ENCODE measurements around the gene CST1. TPM values are rescaled to one million over a fixed set of nuclear protein-coding genes. Genes with fewer than 3 reads are reported as not detected.
A peak's percentile ranks its signal among the peaks of the same experiment; 100 is the strongest.

CST1 gene
- total RNA-seq, 1 donor from 2014 or later, result not detected

- Histone ChIP-seq H3F3A (ENCODE audit: low read depth) (no peaks in the 10 kb centered on the region), H3K27me3 (no peaks in the 10 kb centered on the region), H2AFZ (replicated peaks) (no peak overlapping the region), H3K4me2 (peak overlapping the region; percentile 36), H3K9ac (no peak overlapping the region), H3K9me3 (ENCODE audit: low read depth) (no peaks in the 10 kb centered on the region), H3K4me3 (peak overlapping the region; percentile 18), H3K4me1 (peaks cover 5% of the 10 kb centered on the region), H4K20me1 (ENCODE audit: low read depth) (no peaks in the 10 kb centered on the region), H3K79me2 (ENCODE audit: low read depth) (no peaks in the 10 kb centered on the region), H3K36me3 (no peaks in the 10 kb centered on the region), H3K27ac (no peak overlapping the region)
- no peak overlapping the region for H3K4me3 Mint-ChIP-seq
- H3K4me1 Mint-ChIP-seq, result peaks cover 12% of the 10 kb centered on the region
- peak overlapping the region; percentile 54 for H3K27ac Mint-ChIP-seq
- H3K36me3 Mint-ChIP-seq, result no peaks in the 10 kb centered on the region
- peaks cover 4% of the 10 kb centered on the region for H3K27me3 Mint-ChIP-seq (ENCODE audit: insufficient read depth, low read depth)
- TF ChIP-seq EZH2 (IDR thresholded peaks at IDR 0.05), result no peak
- TF ChIP-seq, protein P1, sequence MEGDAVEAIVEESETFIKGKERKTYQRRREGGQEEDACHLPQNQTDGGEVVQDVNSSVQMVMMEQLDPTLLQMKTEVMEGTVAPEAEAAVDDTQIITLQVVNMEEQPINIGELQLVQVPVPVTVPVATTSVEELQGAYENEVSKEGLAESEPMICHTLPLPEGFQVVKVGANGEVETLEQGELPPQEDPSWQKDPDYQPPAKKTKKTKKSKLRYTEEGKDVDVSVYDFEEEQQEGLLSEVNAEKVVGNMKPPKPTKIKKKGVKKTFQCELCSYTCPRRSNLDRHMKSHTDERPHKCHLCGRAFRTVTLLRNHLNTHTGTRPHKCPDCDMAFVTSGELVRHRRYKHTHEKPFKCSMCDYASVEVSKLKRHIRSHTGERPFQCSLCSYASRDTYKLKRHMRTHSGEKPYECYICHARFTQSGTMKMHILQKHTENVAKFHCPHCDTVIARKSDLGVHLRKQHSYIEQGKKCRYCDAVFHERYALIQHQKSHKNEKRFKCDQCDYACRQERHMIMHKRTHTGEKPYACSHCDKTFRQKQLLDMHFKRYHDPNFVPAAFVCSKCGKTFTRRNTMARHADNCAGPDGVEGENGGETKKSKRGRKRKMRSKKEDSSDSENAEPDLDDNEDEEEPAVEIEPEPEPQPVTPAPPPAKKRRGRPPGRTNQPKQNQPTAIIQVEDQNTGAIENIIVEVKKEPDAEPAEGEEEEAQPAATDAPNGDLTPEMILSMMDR (IDR thresholded peaks at IDR 0.05), result peak; percentile 40
- DNase-seq (ENCODE audit: low spot score), result peak; percentile 52
- H3K9me3 Mint-ChIP-seq, result no peaks in the 10 kb centered on the region
Measured at GRCh38 chr20:23776067-23776771, 25.5 kb upstream of the CST1 start.

DNA sequence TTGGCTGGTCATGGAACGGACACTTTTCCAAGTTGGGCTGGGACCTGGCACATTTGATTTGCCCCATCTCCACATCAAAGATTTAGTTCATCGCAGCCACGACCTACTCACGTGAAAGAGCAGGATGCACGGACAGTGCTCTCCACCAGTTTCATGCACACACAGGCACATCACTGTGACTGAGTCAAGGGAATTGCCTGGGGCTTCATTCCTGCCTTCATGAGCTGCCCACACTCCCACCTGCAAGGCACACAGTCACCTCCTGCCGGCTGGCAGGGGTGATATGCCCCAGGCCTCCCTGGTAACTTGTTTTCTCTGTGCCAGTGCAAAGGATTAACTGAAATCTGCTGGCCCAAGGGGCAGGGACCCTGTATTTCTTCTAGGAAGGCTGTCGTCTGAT lies 23.3 kb upstream of the CST1 start:
- no peaks in the 10 kb centered on the region for H4K20me1 ChIP-seq (ENCODE audit: low read depth)
- Mint-ChIP-seq H3K36me3 (no peaks in the 10 kb centered on the region), H3K9me3 (no peaks in the 10 kb centered on the region), H3K4me1 (peaks cover 12% of the 10 kb centered on the region), H3K4me3 (no peak overlapping the region), H3K27ac (no peak overlapping the region), H3K27me3 (ENCODE audit: insufficient read depth, low read depth) (peaks cover 4% of the 10 kb centered on the region)
- peaks cover 8% of the 10 kb centered on the region for H3K27me3 ChIP-seq
- no peaks in the 10 kb centered on the region for H3K9me3 ChIP-seq (ENCODE audit: low read depth)
- no peak overlapping the region for H3K4me2 ChIP-seq
- H3K9ac ChIP-seq, result no peak overlapping the region
- H3K4me3 ChIP-seq, result no peak overlapping the region
- H3K79me2 ChIP-seq (ENCODE audit: low read depth), result no peaks in the 10 kb centered on the region
- peaks cover 5% of the 10 kb centered on the region for H3K4me1 ChIP-seq
- H2AFZ ChIP-seq (replicated peaks), result no peak overlapping the region
- no peaks in the 10 kb centered on the region for H3F3A ChIP-seq (ENCODE audit: low read depth)
- no peak overlapping the region for H3K27ac ChIP-seq
- no peak for DNase-seq (ENCODE audit: low spot score)
- no peaks in the 10 kb centered on the region for H3K36me3 ChIP-seq
- TF ChIP-seq, protein P1 (IDR thresholded peaks at IDR 0.05), result no peak
- no peak for TF ChIP-seq EZH2 (IDR thresholded peaks at IDR 0.05)
- TF ChIP-seq EZH2phosphoT487 (IDR thresholded peaks at IDR 0.05), result no peak

GRCh38 chr20:23773579-23773978 lies 22.8 kb upstream of the CST1 start:
- DNase-seq (ENCODE audit: low spot score), result no peak
- H3K27me3 Mint-ChIP-seq (ENCODE audit: insufficient read depth, low read depth), result peaks cover 4% of the 10 kb centered on the region
- Histone ChIP-seq H3K4me3 (no peak overlapping the region), H3K4me2 (no peak overlapping the region), H3K9ac (no peak overlapping the region), H3K27ac (no peak overlapping the region), H3K4me1 (peaks cover 5% of the 10 kb centered on the region), H4K20me1 (ENCODE audit: low read depth) (no peaks in the 10 kb centered on the region), H3K79me2 (ENCODE audit: low read depth) (no peaks in the 10 kb centered on the region), H3F3A (ENCODE audit: low read depth) (no peaks in the 10 kb centered on the region), H2AFZ (replicated peaks) (no peak overlapping the region), H3K9me3 (ENCODE audit: low read depth) (no peaks in the 10 kb centered on the region), H3K36me3 (no peaks in the 10 kb centered on the region), H3K27me3 (peaks cover 8% of the 10 kb centered on the region)
- TF ChIP-seq EZH2phosphoT487 (IDR thresholded peaks at IDR 0.05), result no peak
- TF ChIP-seq EZH2 (IDR thresholded peaks at IDR 0.05), result no peak
- TF ChIP-seq, protein P1 (IDR thresholded peaks at IDR 0.05), result no peak
- no peak overlapping the region for H3K27ac Mint-ChIP-seq
- peaks cover 12% of the 10 kb centered on the region for H3K4me1 Mint-ChIP-seq
- H3K4me3 Mint-ChIP-seq, result no peak overlapping the region
- H3K9me3 Mint-ChIP-seq, result no peaks in the 10 kb centered on the region
- no peaks in the 10 kb centered on the region for H3K36me3 Mint-ChIP-seq
